Inflammatory macrophage treated with lipopolysaccharide for 1 hour (primary cell): ENCODE data around the gene NAGPA.
"Not testable (repeated sequence)": the region's sequence is repeated elsewhere in the genome, so short reads cannot be mapped to it uniquely, and the experiment has no call there.

Experiments used
- DNase-seq, 2 donors: peaks; one replicate each; pipeline ENCODE4 v3.0.0-alpha.2; 2020 to 2022

NAGPA gene, protein sequence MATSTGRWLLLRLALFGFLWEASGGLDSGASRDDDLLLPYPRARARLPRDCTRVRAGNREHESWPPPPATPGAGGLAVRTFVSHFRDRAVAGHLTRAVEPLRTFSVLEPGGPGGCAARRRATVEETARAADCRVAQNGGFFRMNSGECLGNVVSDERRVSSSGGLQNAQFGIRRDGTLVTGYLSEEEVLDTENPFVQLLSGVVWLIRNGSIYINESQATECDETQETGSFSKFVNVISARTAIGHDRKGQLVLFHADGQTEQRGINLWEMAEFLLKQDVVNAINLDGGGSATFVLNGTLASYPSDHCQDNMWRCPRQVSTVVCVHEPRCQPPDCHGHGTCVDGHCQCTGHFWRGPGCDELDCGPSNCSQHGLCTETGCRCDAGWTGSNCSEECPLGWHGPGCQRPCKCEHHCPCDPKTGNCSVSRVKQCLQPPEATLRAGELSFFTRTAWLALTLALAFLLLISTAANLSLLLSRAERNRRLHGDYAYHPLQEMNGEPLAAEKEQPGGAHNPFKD

DNA sequence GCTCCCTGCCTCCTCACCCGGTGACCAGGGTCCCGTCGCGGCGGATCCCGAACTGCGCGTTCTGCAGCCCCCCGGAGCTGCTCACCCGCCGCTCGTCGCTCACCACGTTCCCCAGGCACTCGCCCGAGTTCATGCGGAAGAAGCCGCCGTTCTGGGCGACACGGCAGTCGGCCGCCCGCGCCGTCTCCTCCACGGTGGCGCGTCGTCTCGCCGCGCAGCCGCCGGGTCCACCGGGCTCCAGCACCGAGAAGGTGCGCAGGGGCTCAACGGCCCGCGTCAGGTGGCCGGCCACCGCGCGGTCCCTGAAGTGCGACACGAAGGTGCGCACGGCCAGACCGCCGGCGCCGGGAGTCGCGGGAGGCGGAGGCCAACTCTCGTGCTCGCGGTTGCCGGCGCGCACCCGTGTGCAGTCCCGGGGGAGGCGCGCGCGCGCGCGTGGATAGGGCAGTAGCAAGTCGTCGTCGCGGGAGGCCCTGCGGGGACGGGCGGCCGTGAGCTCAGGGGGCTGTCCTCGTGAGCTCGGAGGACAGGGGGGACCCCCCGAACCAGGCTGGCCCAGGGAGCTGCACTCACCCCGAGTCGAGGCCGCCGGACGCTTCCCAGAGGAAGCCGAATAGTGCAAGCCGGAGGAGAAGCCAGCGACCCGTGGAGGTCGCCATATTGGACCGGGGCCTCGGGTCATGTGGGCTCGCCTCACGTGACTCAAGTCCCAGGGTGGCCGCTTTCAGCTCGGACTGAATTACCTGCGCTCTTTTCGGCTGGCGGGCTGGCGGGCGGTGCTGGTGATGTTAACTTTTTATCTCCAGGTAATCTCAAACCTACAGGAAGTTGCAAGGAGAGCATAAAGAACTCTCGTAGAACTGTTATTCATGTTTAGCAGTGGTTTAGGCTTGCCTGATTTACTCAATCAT lies at the start of gene NAGPA:
Gene NAGPA, minus strand, starts transcription at position 680 of the 911 bp plus-strand sequence. Its CDS starts 21 bp downstream, at position 659.
- peak; percentile 63 to 75 for DNase-seq

DNA sequence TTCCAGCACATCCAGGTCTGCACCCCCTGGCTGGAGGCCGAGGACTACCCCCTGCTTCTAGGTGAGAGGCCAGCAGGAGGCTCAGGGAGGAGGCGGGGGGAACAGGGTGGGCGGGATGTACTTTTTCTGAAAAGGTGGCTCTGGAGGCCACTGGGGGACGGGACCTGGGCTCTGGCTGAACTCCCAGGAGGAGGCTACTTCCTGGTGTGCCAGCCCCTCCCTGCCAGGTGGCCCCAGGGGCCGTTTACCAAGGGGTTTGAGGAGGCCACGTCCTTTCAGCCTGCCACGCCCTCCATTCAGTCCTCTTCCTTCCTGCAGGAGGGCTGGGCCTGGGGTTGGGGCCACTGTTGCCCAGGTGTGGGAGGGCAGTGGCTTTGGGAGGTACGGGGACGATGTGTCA lies 47.3 kb upstream of the NAGPA start:
- not testable (repeated sequence) for DNase-seq

DNA sequence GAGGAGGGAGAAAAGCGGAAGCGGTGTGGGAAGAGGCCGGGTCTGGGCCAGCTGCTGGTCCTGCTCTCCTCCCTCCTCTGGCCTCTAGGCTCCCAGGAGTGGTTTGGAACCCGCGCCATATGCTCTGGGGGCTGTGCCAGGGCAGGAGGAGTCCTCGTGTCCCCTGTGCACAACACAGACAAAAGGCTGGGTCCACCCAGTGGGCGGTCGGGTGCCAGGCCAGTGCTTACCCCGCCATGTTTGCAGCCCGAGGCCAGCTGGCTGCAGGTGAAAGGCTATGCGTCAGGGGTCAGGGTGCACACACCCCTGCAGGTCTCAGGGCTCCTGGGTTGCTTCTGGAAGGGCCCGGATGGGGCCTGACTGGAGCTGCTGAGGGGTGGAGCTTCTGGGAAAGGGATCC lies 46.7 kb upstream of the NAGPA start:
- DNase-seq, result not testable (repeated sequence)

DNA sequence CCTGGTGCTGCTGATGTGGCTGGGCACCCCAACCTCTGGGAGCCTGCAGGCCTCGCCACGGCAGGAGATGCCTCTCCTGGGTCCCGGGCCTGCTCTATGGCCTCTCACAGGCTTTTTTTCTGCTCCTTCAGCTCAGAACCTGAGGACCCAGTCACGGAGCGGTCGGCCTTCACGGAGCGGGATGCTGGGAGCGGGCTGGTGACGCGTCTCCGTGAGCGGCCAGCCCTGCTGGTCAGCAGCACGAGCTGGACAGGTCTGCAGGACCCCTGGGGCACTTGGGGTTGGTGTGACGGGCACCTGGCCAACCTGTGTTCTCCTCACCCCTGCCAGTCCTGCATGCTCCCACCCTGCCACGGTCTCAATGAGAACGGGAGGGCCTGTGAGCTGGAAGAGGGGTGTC lies 44.9 kb upstream of the NAGPA start:
- no peak for DNase-seq

DNA sequence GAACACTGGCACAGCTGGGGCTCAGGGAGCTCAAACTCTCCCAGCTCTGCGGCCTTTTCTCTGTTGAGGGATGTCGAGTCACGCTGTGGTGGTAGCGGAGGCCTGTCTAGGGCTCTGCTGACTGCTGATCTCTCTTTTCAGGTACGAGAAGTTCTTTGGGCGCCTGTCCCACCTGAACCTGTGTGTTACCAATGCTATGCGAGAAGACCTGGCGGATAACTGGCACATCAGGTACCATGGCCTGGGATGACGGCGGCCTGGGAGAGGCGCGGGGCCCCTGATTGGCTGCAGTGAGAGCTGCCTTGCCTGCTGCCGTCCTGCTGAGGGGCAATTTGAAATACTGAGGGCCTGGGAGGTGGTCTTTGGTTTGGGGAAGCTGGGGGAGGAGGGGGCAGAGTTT lies 43.6 kb upstream of the NAGPA start:
- DNase-seq, result no peak

DNA sequence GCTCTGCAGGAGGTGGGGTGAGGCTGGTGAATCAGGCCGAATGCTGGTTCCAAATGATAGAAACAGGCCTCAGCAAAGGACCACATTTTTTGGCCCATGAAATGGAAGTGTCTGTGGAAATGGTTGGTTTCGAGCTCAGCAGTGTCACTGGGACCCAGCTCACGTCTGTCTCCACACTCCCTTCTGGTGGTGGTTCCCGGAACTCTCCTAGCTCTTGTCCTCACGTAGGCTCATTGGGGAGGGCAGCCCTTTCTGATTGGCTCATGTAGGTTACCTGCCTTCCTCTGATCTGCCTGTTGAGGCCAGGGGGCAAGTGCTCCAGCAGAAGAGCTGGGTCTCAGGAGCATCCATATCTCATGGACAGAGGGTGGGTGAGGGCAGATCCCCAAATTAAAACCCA lies 41.9 kb upstream of the NAGPA start:
- no peak for DNase-seq

DNA sequence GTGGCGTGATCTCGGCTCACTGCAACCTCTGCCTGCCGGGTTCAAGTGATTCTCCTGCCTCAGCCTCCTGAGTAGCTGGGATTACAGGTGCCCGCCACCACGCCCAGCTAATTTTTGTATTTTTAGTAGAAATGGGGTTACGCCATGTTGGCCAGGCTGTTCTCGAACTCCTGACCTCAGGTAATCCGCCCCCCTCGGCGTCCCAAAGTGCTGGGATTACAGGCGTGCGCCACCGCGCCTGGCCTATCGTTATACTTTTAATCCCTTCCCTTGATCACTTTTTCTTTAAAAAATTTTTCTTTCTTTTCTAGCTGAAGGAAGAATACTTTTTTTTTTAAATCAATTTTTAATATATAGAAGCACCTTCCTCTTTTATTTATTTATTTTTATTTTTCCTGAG lies 40.0 kb upstream of the NAGPA start:
- not testable (repeated sequence) for DNase-seq

DNA sequence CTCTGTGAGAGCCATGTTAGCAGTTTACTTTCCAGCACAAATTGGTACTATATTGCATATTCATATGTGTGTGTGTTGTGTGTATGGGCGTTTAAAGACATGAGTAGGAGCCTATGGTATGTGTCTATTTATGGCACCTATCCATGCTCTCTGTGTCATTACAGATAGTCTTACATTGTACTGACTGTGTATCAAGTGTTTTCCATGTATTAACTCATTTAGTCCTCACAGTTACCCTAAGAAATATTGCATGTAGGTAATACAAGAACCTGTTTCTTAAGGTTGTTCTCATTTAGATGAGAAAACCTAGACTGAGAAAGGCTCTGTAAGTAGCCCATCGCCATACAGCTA lies 39.5 kb upstream of the NAGPA start:
- no peak for DNase-seq

DNA sequence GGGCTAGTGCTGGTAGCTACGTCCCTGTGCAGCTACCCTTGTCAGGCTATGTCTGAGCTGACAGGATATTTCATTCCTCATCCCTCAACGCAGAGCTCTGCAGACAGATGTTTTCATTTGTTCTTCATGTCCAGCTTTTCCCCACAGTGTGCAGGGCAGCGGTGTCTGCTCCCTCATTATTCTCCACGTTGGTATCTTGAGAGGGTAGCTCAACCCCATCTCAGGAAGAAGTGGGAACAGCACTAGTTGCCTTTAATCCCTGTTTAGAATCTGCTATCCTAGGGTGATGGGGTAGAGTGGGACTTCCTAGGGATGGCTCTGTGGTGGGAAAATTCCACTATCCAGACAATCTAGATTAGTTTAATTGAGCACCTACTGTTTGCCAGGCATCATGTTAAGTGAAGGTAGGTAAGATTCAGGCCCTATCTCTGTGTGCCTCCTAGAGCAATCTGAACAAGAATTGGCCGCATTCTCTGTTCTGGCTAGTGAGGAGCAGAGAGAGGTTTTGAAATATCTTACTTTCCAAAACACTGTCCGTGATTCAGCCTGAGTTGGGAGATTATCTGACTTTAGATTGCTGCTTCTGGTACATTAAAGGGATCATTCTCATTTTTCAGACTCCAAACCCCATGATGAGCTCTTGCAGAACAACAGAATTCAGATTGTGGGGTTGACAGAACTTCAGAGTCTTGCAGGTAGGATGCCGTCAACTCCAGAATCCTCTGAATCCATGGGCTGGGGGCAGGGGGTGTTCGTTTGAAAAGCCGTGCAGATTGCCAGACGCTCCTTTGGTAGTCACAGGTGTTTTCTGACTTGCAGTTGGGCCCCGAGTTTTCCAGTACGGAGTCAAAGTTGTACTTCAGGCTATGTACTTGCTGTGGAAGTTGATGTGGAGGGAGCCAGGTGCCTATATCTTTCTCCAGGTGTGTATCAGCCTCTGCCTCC lies 38.9 kb upstream of the NAGPA start:
- DNase-seq, result no peak

DNA sequence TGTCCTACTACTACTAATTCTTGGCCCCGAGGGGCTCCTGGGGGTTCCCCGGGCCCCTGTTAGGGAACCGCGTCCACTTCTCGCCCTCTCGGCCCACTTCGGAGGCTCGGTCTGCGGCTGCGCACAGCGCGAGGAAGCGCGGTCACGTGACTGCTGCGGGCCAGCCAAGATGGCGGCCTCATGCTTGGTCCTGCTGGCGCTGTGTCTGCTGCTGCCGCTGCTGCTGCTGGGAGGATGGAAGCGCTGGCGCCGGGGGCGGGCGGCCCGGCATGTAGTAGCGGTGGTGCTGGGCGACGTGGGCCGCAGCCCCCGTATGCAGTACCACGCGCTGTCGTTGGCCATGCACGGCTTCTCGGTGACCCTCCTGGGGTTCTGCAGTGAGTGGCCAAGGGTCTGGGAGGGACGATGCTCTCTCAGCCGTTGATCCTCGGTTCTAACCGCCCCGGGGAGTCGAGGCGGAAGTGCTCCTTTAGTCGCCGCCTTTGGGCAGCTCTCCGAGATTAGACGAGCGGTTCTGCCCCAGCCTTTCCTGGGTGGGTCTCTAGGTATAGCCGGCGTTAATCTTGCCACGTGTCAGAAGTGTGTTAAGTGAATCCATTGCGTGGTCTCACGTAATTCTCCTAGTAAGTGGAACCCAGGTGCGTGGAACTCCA lies 38.1 kb upstream of the NAGPA start, which contains the start of gene ALG1:
Gene ALG1, plus strand, starts transcription at position 163 of the 653 bp plus-strand sequence. Its CDS starts 7 bp downstream, at position 170.
- DNase-seq, result peak; percentile 81 to 90

DNA sequence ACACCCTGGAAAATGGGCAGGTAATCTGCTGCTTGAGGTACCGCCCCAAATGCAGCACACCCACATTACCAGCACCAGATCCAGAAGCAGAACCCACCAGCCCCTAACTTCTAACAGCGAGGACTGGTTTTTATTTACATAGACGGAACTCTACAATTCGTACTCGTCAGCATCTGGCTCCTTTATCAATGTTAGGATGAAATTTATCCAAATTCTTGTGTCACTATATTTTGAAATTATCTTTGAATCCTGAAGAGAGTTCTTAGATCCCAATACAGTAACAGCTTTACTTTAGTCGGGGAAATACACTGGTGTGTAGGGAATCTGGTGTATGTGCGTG lies 37.6 kb upstream of the NAGPA start:
- DNase-seq, result no peak

DNA sequence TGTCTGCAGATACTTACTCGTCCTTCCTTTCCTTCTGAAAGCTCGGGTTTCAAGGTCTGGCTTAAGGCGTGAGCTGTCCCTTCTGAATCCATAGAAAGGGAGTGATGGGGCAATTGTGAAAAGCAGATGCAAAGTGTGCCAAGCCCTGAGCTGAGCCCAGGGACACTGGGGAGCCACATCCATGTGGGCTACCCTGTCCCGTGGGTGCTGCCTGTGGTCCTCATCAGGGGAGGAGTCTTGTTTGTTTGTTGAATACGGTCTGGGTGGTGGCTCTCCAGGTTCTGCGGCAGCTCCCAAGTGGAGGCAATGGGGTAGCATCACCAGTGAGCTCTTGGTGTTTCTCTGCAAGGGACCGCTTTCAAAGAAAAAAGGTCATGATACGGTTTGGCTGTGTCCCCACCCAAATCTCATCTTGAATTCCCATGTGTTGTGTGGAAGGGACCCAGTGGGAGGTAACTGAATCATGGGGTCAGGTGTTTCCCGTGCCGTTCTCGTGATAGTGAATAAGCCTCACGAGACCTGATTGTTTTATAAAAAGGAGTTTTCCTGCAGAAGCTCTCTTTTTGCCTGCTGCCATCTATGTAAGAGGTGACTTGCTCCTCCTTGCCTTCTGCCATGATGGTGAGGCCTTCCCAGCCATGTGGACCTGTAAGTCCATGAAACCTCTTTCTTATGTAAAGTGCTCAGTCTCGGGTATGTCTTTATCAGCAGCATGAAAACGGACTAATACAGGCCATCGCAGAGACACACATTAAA lies 36.9 kb upstream of the NAGPA start:
- DNase-seq, result no peak

DNA sequence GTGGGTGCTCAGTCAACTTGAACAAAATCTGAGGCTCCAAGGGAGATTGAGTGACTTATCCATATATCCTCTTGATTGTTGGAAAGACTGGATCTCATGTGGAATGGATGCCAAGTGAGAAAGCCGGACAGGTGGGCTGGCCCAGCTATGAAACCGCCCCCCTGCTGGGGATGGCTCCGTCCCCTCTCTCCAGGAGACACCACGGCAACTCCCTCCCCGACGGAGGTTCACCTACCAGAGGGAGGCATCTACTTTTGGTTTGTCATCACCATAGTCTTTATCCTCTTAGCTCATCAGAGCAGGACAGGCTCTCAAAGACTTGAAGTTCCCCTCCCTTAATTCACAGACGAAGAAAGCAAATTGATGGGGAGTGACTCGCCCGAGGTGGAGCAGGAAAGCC lies 36.1 kb upstream of the NAGPA start:
- DNase-seq, result no peak

DNA sequence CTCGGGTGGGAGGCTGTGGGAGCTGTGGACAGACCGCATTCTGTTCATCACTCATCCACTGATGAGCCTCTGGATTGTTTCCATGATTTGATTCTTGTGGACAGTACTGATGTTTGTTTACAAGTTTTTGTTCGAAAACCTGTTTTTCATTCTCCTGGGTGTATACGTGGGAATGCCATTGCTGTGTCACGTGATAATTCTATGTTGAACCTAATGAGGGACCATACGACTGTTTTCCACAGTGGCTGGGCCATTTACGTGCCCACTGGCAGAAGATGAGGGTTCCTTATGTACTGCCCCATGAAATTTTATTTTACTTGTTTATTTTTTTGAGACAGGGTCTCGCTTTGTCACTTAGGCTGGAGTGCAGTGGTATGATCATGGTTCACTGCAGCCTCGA lies 35.3 kb upstream of the NAGPA start:
- DNase-seq, result no peak

DNA sequence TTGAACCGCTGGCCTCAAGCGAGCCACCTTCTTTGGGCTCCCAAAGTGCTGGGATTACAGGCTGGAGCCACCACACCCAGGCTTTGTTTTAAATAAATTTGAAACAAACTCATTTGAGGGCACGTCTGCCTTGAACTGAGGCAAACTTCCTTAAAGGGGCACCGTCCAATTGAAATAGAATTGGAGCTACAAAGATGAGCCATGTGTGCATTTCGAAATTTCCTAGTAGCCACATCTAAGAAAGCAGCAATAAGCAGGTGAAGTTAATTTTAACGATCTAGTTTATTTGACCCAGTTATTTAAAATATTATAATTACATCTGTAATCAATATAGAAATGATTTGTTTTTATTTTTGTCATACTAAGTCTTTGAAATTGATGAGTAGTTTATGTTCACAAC lies 32.8 kb upstream of the NAGPA start:
- DNase-seq, result no peak

DNA sequence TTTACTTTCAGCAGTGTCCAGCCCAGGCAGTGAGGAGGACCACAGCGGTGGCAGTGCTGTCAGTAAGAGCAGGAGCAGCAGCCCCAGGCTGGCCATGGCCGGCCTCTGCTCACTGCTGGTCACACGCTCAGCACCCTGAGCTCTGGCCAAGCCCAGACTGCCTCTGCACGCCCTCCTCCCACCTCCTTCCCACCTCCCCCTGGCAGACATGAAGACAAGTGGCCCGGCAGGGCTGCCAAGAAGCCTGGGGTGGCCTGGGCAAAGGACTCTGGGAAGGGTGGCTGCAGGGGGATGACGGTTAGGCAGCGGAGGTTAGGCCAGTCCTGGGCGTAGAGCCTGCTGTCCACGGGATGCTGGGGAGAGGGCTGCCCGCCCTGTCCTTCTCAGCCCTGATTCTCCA lies 32.1 kb upstream of the NAGPA start, which contains the start of gene C16orf89:
Gene C16orf89, minus strand, starts transcription at position 144 of the 400 bp plus-strand sequence. Its CDS starts 48 bp downstream, at position 96.
- DNase-seq, result no peak

DNA sequence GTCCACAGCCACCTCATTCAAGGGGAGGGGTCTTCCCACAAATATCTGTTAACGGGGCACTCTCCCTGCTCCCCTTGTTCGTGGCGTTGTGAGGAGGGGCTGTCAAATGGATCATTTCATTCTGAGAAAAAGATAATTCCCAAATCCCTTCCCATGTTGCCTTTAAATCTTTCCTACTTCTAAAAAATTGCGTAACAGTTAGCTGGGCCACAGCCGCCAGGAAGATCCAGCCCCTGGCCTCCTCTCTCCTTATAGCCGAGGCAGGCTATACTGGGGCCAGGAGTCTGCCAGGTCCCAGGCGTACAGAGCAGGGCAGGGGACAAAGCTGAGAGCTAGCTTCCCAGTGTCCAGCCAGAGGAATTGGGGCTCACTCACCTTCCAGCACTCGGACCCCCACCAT lies 31.6 kb upstream of the NAGPA start:
- no peak for DNase-seq

DNA sequence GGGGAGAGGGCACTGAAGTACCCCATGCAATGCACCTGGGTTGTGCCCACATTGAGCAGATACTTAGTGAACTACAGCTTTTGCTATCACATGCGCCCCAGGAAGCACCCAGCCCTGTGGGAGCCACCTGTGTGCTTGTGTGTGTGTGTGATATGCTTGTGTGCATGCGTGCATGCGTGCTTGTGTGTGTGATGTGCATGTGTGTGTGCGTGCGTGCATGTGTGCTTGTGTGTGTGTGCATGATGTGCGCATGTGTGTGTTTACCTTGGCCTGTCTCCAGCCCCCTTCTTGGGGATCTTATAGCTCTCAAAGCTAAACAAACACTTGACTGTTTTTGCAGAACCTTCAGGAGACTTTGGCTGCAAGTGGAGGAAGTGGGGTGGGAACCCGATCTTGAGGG lies 31.2 kb upstream of the NAGPA start:
- DNase-seq, result no peak

DNA sequence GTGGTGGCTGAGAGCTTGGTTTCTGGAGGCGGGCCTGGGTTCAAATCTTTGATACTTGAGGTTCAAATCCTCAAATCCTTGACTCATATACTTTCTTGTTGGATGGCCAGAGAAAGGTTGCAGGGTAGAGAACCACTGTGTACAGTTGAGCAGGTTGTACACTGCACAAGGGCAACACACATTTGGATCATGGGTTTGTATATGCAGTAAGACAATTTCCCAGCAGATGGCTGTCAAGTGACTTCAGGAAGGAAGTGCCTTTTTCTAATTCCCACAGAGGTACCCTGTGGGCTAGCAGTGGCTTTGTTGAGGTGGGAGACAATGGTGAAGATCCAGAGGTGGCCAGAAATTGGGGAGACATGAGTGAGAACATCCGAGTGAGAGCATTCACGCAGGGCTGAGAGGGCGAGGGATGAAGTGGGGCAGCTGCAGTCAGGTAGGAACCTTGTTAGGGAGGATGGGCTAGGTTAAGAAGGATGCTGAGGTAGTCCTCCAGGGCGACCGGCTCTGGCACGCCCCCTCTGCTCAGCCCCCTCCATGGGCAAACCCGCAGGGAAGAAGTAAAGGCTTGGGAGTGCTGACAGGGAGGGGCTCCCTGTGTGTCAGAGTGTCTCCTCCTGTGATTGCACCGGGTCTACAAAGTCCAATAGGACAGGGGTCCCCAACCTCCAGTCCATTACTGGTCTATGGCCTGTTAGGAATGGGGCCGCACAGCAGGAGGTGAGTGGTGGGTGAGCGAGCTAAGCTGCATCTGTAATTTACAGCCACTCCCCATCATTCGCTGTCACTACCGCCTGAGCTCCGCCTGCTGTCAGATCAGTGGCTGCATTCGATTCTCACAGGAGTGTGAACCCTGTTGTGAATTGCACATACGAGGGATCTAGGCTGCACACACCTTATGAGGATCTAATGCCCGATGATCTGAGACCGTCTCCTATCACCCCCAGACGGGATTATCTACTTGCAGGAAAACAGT lies 29.3 kb upstream of the NAGPA start:
- no peak for DNase-seq

DNA sequence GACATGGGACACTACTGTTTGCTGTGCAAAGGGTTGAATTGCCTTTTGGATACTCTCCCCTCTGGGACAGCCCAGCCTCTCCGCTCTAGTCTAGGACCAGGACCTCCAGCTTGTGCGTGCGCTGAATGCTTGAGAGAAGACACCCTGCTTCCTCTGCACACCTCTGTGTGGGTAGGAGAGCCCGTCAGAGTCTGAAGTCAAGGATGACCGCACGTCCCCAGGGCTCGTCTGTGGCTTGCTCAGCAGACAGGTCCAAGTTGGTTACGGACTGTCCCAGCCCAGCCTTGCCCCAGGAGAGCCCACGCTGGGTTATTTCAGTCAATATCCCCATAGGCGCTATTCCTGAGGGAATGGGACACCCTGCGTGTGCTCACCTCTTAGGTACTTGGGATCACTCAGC lies 28.3 kb upstream of the NAGPA start:
- DNase-seq, result no peak
